Cardiac fibroblast (primary cell): ENCODE results near the gene SIGLEC11.

Experiments
- DNase-seq, 2 donors: peaks; one replicate each; pipeline versions ENCODE4 v3.0.0 to v3.0.0-alpha.2; 2010; ENCODE audit warnings: low read depth in 2 of 2
- H3K4me3 ChIP-seq, 2 donors: replicated peaks in 1 of 2; 1 replicate in 1 of 2; 2 replicates in 1 of 2; pipeline ENCODE4 v1.5.1; 2011; ENCODE audit warnings: low read depth in 2 of 2, low read length in 2 of 2, mild to moderate bottlenecking in 2 of 2, moderate library complexity in 1 of 2
- TF ChIP-seq, protein P1 (sequence below): IDR thresholded peaks from one replicate; pipeline ENCODE4 v1.5.1; 2011; ENCODE audit warnings: low read depth, mild to moderate bottlenecking, low read length, inconsistent platforms

The SIGLEC11 gene

DNA sequence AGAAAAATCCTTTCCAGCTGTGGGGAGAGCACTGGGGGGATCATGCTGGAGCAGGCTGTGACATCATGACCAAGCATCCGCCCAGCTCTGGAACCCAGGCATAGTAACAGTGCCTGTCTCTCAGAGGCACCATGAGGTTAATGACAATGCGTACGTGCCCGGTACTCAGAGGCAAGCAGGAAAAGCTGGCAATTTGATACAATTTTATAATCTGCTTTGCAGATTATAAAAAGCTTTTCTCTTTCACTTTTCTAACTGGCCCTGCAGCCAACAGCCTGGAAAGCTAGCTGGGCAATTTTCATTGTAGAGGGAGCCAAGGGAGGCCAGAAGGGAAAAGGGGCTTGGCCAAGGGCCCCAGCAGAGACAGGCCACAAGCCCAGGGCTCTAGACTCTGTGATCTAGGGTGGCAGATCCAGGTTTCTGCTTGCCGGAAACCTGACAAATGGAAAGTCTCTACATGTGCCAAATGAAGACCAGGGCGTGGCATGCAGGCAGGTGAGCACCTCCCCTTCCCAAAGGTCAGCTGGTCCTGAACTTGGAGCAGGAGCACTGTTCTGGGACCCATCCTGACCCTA, 41.5 kb upstream of the SIGLEC11 start:
- H3K4me3 ChIP-seq, result no peak overlapping the region
- no peak for DNase-seq
- TF ChIP-seq, protein P1, sequence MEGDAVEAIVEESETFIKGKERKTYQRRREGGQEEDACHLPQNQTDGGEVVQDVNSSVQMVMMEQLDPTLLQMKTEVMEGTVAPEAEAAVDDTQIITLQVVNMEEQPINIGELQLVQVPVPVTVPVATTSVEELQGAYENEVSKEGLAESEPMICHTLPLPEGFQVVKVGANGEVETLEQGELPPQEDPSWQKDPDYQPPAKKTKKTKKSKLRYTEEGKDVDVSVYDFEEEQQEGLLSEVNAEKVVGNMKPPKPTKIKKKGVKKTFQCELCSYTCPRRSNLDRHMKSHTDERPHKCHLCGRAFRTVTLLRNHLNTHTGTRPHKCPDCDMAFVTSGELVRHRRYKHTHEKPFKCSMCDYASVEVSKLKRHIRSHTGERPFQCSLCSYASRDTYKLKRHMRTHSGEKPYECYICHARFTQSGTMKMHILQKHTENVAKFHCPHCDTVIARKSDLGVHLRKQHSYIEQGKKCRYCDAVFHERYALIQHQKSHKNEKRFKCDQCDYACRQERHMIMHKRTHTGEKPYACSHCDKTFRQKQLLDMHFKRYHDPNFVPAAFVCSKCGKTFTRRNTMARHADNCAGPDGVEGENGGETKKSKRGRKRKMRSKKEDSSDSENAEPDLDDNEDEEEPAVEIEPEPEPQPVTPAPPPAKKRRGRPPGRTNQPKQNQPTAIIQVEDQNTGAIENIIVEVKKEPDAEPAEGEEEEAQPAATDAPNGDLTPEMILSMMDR, result no peak

DNA sequence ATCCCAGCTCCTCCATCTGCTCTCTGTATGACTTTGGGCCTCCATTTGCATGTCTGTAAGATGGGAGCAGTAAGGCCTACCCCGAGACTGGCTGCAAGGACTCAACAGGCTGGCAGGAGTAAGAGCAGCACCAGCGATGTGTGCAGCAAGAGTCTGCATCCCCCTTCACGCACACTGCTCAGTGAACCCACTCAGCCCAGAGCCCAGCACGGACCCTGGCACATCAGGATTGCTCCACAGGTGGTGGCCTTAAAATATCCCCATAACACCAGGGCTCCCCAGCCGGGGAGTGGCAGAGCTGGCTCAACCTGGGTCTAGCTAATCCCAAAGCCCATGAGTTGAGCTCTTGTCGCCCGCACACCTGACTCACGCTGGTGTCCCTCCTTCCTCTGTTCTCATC, 40.8 kb upstream of the SIGLEC11 start:
- DNase-seq, result no peak
- H3K4me3 ChIP-seq, result no peak overlapping the region
- TF ChIP-seq, protein P1, result no peak

DNA sequence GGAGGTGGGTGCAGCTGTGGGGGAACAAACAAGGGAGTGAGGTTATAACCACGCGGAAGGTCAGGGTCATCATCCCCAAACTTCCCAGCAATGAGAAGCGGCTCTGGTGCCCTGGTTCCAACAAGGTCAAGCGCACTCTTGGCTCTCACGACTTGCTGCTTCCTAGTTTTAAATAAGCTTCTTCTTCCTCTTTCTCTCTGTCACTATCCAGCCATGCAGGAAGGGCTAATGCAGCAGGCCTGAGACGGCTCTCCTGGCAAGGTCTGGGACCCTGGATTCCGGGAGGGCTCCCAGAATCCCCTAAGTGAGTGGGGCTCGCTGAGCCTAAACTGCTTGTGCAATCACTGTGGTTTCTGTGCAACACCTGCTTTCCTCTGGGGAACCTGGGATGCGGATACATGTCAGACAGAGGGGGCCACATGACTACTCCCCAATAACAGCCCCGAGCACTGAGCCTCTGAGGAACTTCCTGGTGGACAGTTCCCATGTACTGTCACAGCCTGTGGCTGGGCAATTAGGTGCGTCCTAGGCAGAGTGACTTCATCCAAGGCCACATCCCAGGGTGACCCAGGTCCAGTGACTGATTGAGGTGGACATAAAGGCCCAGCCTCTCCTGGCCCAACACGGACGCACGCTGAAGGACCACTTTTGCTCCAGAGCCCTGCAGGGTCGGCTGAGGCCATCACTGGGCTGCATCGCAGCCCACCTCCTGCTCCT, 40.0 kb upstream of the SIGLEC11 start:
- no peak for DNase-seq
- H3K4me3 ChIP-seq, result no peak overlapping the region
- TF ChIP-seq, protein P1, result no peak

DNA sequence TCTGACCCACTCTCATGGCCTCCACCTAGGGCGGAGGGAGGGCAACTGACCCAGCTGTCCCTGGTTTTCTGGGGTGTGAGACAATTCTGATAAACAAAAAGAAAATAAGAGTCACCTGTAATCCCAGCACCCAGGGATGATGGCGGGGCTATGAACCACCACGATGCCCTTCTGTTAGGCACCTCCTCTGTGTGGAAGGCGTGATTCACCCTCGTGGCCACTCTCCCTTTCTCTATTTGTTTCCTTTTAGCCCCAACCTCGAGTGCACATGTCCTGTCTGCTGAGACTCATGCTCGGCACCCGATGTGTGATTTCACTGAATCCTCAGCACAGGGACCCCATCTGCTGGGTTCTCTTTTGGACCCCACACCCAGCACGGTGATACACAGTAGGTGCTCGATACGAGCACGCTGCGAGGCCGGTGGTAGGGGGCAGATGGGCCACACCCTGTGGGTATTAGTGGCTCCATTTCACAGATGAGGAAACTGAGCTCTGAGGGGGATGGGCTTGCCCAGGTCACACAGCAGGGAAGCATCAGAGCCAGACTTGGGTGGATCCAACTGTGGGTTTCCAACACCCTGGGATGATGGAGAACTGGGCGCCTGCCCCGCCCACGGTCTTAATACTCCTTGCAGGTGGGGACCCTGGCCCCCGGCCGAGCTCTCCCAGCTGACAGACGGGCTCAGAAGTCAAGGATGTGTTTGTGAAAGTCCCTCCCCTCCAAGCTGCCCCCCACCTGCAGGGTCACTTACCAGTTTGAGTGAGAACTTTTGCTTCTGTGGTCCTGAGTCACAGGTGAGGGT, 39.3 kb upstream of the SIGLEC11 start:
- H3K4me3 ChIP-seq, result no peak overlapping the region
- TF ChIP-seq, protein P1, result no peak
- DNase-seq, result no peak

DNA sequence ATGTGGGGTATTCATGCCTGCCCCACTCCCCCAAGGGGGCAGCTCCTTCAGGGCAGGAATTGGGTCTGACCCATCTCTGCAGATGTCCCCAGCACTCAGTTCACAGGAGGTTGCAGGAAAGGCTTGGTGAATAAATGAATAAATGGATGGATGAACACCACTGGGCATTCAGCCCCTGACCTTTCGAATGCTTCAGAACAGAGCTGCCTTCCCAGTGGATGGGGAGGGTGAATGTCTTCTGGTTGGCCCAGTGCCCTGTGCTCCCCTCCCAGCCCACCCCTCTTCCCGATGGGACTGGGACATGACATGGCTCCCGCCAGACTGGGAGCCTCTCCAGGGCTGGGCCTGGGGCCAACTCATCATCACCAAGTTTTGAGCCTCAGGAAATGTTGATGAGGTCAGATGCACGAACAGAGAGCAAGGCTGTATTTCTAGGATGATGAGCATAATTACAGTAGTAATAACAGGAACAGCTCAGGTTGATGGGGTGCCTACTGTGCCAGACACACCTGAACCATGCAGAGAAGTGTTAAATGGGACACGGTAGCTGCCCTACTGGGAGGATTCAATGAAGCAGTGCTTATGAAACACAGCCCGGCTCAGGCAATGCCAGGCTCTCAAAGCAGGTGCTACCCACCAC, 38.5 kb upstream of the SIGLEC11 start:
- TF ChIP-seq, protein P1, result no peak
- no peak overlapping the region for H3K4me3 ChIP-seq
- peak in 1 of 2 donors; percentile 33 for DNase-seq

DNA sequence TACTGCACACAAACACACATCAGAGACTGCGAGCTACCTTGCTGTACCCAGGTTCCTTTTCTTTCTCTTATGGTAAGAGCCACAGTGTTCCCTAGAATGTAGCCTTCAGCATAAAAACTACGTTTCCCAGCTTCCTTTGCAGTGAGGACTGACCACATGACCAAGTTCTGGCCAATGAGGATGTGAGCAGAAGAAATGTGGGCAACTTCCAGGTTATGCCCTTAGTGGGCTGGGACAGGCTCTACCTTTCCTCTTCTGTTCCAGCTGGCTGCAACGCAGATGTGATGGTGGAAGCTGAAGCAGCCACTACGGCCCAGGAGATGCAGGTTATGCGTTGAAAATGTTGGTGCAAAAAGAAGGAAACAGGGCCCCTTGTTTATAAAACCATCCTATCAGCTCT, 36.7 kb upstream of the SIGLEC11 start:
- TF ChIP-seq, protein P1, result no peak
- peak; percentile 20 to 28 for DNase-seq
- H3K4me3 ChIP-seq, result no peak overlapping the region
